ENCODE measurements around the gene FAM177B. TPM values are rescaled to one million over a fixed set of nuclear protein-coding genes. Genes with fewer than 3 reads are reported as not detected.

Gene FAM177B
- total RNA-seq, 4 donors from 2014 or later: 0.33 TPM; not detected in 3

- DNase-seq: no peak
- no peak for TF ChIP-seq CTCF (IDR thresholded peaks at IDR 0.05)
- no peak for TF ChIP-seq POLR2A (IDR thresholded peaks at IDR 0.05)
- no peak overlapping the region for H3K27ac ChIP-seq
- no peaks in the 10 kb centered on the region for H3K27me3 ChIP-seq
- no peaks in the 10 kb centered on the region for H3K9me3 ChIP-seq
- intact Hi-C loops (cut with DNase I): no loop called here
- WGBS, 2 donors: 88 to 89% methylated on average over 5 of the region's 5 CpGs
- H3K4me1 ChIP-seq: no peaks in the 10 kb centered on the region
- H3K36me3 ChIP-seq: no peaks in the 10 kb centered on the region
- no peak overlapping the region for H3K4me3 ChIP-seq (replicated peaks in 1 of 3)
Measured at GRCh38 chr1:222767152-222767571, 30.2 kb downstream of the FAM177B start.

DNA sequence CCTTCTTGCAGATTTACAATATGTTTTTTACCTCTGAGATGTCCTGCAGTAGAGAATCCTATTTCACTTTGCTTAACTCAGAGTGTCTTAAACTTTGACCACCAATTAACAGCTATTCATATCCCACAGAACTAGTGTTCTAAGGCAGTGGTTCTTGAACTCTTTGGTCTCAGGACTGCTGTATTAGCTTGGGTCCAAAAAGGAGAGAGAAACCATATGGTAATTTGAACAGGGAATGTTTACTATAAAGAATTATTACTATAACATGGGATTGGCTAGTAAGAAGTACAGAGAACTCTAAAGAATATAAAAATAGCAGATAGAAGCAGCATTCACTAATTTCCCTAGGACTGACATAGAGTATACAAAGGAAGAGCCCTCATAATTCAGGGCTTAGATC lies 31.6 kb downstream of the FAM177B start:
- no peak for DNase-seq
- Histone ChIP-seq H3K4me1 (peaks cover 3% of the 10 kb centered on the region in 2 donors), H3K27ac (no peak overlapping the region), H3K4me3 (replicated peaks in 1 of 3) (no peak overlapping the region), H3K9me3 (no peaks in the 10 kb centered on the region), H3K36me3 (no peaks in the 10 kb centered on the region), H3K27me3 (no peaks in the 10 kb centered on the region)
- intact Hi-C loops (cut with DNase I): no loop called here
- TF ChIP-seq POLR2A (IDR thresholded peaks at IDR 0.05) (no peak), CTCF (IDR thresholded peaks at IDR 0.05) (no peak)

DNA sequence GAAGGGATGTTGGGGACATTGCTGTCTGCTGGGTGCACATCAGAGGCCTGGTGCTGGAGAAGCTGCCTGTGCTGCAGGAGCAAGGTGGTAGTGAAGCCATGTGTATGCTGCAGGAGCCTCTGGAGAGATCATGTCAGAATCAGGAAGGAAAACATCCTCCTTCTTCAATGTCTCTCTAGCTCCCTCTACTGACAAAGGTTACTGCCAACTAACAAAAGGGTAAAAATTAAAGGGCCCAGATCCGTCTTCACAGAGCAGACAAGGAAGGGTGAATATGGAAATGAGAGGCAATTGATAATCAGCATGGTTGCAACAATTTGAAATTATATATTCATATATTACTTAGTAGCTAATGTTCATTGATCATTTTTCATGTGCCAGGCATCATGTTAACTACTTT lies 32.2 kb downstream of the FAM177B start:
- no peak for TF ChIP-seq CTCF (IDR thresholded peaks at IDR 0.05)
- TF ChIP-seq POLR2A (IDR thresholded peaks at IDR 0.05): no peak
- DNase-seq: no peak
- Histone ChIP-seq H3K36me3 (no peaks in the 10 kb centered on the region), H3K4me3 (replicated peaks in 1 of 3) (no peak overlapping the region), H3K27me3 (no peaks in the 10 kb centered on the region), H3K4me1 (peaks cover 3% of the 10 kb centered on the region in 2 donors), H3K9me3 (no peaks in the 10 kb centered on the region), H3K27ac (no peak overlapping the region)
- WGBS, 2 donors: 84 to 90% methylated on average over 1 of the region's 1 CpG
- intact Hi-C loops (cut with DNase I): no loop called here

- H3K4me3 ChIP-seq (replicated peaks in 1 of 3): no peak overlapping the region
- intact Hi-C loops (cut with DNase I): no loop called here
Measured at GRCh38 chr1:222769971-222770620, 33.1 kb downstream of the FAM177B start.

More at GRCh38 chr1:222769971-222770620, 33.1 kb downstream of the FAM177B start:
- H3K9me3 ChIP-seq: no peaks in the 10 kb centered on the region
- no peaks in the 10 kb centered on the region for H3K36me3 ChIP-seq
- TF ChIP-seq POLR2A (IDR thresholded peaks at IDR 0.05): no peak
- TF ChIP-seq CTCF (IDR thresholded peaks at IDR 0.05): no peak
- peaks cover 3% of the 10 kb centered on the region in 2 donors for H3K4me1 ChIP-seq
- DNase-seq: no peak
- no peaks in the 10 kb centered on the region for H3K27me3 ChIP-seq
- WGBS, 2 donors: 89 to 94% methylated on average over 2 of the region's 2 CpGs
- no peak overlapping the region for H3K27ac ChIP-seq

Data from thyroid gland (tissue), 4 donors.